Neural cell (in vitro differentiated cells): ENCODE measurements around the gene NCKAP1. TPM values are rescaled to one million over a fixed set of nuclear protein-coding genes. Genes with fewer than 3 reads are reported as not detected.

ENCODE experiments used
- H2AFZ ChIP-seq: fragments of 200-600, 300-800 bp; sonication (generic), shearing (Covaris generic); 2 replicates; pipeline ENCODE4 v1.6.0; 2014; ENCODE audit warnings: low read depth, mild to moderate bottlenecking, antibody characterized with exemption, low read length, moderate library complexity
- H3F3A ChIP-seq: fragments of 200-600 bp; shearing (Covaris generic); 2 replicates; pipeline ENCODE4 v1.6.1; 2016; ENCODE audit warnings: mild to moderate bottlenecking, moderate library complexity, mixed read lengths, antibody characterized with exemption, low read length; ENCODE audit not compliant: insufficient read depth, poor library complexity, severe bottlenecking
- H3K27ac ChIP-seq: fragments of 200-600, 300-800 bp; sonication (generic), shearing (Covaris generic); 2 replicates; pipeline ENCODE4 v1.5.1; 2014; ENCODE audit warnings: mild to moderate bottlenecking, low read length, moderate library complexity
- H3K27me3 ChIP-seq: fragments of 300-800, 200-600 bp; sonication (generic), shearing (Covaris generic); 2 replicates; pipeline ENCODE4 v1.6.0; 2014; ENCODE audit warnings: mild to moderate bottlenecking, low read depth, low read length, moderate library complexity; ENCODE audit not compliant: insufficient read depth
- H3K36me3 ChIP-seq: fragments of 300-800, 200-600 bp; sonication (generic), shearing (Covaris generic); 2 replicates; pipeline ENCODE4 v1.5.1; 2014; ENCODE audit warnings: mild to moderate bottlenecking, antibody characterized with exemption, low read length, moderate library complexity; ENCODE audit not compliant: insufficient read depth
- H3K4me2 ChIP-seq: fragments of 300-800, 200-600 bp; sonication (generic), shearing (Covaris generic); 2 replicates; pipeline ENCODE4 v1.6.0; 2014; ENCODE audit warnings: mild to moderate bottlenecking, low read length
- H3K4me3 ChIP-seq: fragments of 300-800, 200-600 bp; sonication (generic), shearing (Covaris generic); 2 replicates; pipeline ENCODE4 v1.5.1; 2014; ENCODE audit warnings: mild to moderate bottlenecking, low read length, moderate library complexity
- H3K79me2 ChIP-seq: fragments of 200-600 bp; shearing (Covaris generic); replicated peaks from 2 replicates; pipeline ENCODE4 v1.6.0; 2014; ENCODE audit warnings: mild to moderate bottlenecking, low read length, moderate library complexity; ENCODE audit not compliant: insufficient read depth
- H3K9ac ChIP-seq: fragments of 300-800, 200-600 bp; sonication (generic), shearing (Covaris generic); 2 replicates; pipeline ENCODE4 v1.6.1; 2016; ENCODE audit warnings: mild to moderate bottlenecking, low read length, mixed read lengths
- H3K9me2 ChIP-seq: fragments of 200-600 bp; shearing (Covaris generic); 2 replicates; pipeline ENCODE4 v1.6.1; 2016; ENCODE audit warnings: mild to moderate bottlenecking, low read length, mixed read lengths; ENCODE audit not compliant: insufficient read depth
- H3K9me3 ChIP-seq: fragments of 200-600, 300-800 bp; sonication (generic), shearing (Covaris generic); 2 replicates; pipeline ENCODE4 v1.6.1; 2016; ENCODE audit warnings: mild to moderate bottlenecking, mixed run types, low read length, moderate library complexity, mixed read lengths
- H4K20me1 ChIP-seq: fragments of 200-600 bp; shearing (Covaris generic); 2 replicates; pipeline ENCODE4 v1.6.1; 2016; ENCODE audit warnings: mild to moderate bottlenecking, mixed run types; ENCODE audit not compliant: insufficient read depth
- CTCF ChIP-seq: fragments of 450-650 bp; IDR thresholded peaks from 2 replicates; pipeline ENCODE4 v1.5.1; 2014; ENCODE audit warnings: antibody characterized with exemption, mild to moderate bottlenecking, moderate library complexity; ENCODE audit not compliant: poor library complexity, severe bottlenecking
- EP300 ChIP-seq: fragments of 450-650 bp; conservative IDR thresholded peaks from 2 replicates; pipeline ENCODE4 v1.6.1; 2014; ENCODE audit warnings: antibody characterized with exemption, mild to moderate bottlenecking, moderate library complexity; ENCODE audit not compliant: poor library complexity, severe bottlenecking
- EZH2 ChIP-seq: fragments of 200-600, 300-800 bp; shearing (Covaris generic), sonication (generic); IDR thresholded peaks from 2 replicates; pipeline ENCODE4 v1.6.1; 2014; ENCODE audit warnings: antibody characterized with exemption, low read length, borderline replicate concordance, mild to moderate bottlenecking; ENCODE audit not compliant: insufficient read depth, poor library complexity, severe bottlenecking
- MXI1 ChIP-seq: fragments of 450-650 bp; conservative IDR thresholded peaks from 2 replicates; pipeline ENCODE4 v1.6.1; 2014; ENCODE audit warnings: antibody characterized with exemption, mild to moderate bottlenecking; ENCODE audit not compliant: poor library complexity, severe bottlenecking
- POLR2AphosphoS5 ChIP-seq: IDR thresholded peaks from 2 replicates; pipeline ENCODE4 v1.6.1; 2012
- RAD21 ChIP-seq: fragments of 450-650 bp; conservative IDR thresholded peaks from 2 replicates; pipeline ENCODE4 v1.6.1; 2014; ENCODE audit warnings: antibody characterized with exemption, mild to moderate bottlenecking, moderate library complexity
- REST ChIP-seq: IDR thresholded peaks from 2 replicates; pipeline ENCODE4 v1.6.1; 2012; ENCODE audit warnings: borderline replicate concordance
- SMC3 ChIP-seq: fragments of 450-650 bp; conservative IDR thresholded peaks from 2 replicates; pipeline ENCODE4 v1.6.1; 2014; ENCODE audit warnings: antibody characterized with exemption, mild to moderate bottlenecking, moderate library complexity; ENCODE audit not compliant: poor library complexity
- TAF1 ChIP-seq: IDR thresholded peaks from 2 replicates; pipeline ENCODE4 v1.6.1; 2012; ENCODE audit warnings: low read depth
- polyA plus RNA-seq: library from polyadenylated mRNA; depleted of rRNA; stranded (reverse); fragments of >200 nt; gene quantifications from 2 replicates; pipeline ENCODE4 v1.2.3, GENCODE V29; 2014

The NCKAP1 gene
- polyA plus RNA-seq, 1 donor from 2014 or later, result 124 TPM

GRCh38 chr2:182949052-182949451, 89.2 kb downstream of the NCKAP1 start:
- Histone ChIP-seq H3K27ac (no peak overlapping the region), H3K36me3 (no peaks in the 10 kb centered on the region), H3K4me2 (no peak overlapping the region), H3K9me2 (no peaks in the 10 kb centered on the region), H3F3A (peaks cover 3% of the 10 kb centered on the region), H3K9ac (no peak overlapping the region), H4K20me1 (no peaks in the 10 kb centered on the region), H3K4me3 (no peak overlapping the region), H2AFZ (no peak overlapping the region), H3K79me2 (no peaks in the 10 kb centered on the region), H3K9me3 (no peaks in the 10 kb centered on the region), H3K27me3 (no peaks in the 10 kb centered on the region)
- no peak for TF ChIP-seq POLR2AphosphoS5
- TF ChIP-seq MXI1, result no peak
- TF ChIP-seq REST, result no peak
- TF ChIP-seq SMC3, result no peak
- no peak for TF ChIP-seq RAD21
- TF ChIP-seq TAF1, result no peak
- TF ChIP-seq CTCF, result no peak
- no peak for TF ChIP-seq EP300
- no peak for TF ChIP-seq EZH2

- Histone ChIP-seq H3K9me2 (no peaks in the 10 kb centered on the region), H3K27ac (no peak overlapping the region), H2AFZ (no peak overlapping the region), H3K4me2 (no peak overlapping the region), H3K27me3 (no peaks in the 10 kb centered on the region), H3K79me2 (no peaks in the 10 kb centered on the region), H4K20me1 (no peaks in the 10 kb centered on the region), H3K4me3 (no peak overlapping the region), H3K9ac (no peak overlapping the region), H3F3A (peaks cover 3% of the 10 kb centered on the region), H3K36me3 (no peaks in the 10 kb centered on the region), H3K9me3 (no peaks in the 10 kb centered on the region)
- no peak for TF ChIP-seq RAD21
- no peak for TF ChIP-seq MXI1
- TF ChIP-seq POLR2AphosphoS5, result no peak
- TF ChIP-seq CTCF, result no peak
- no peak for TF ChIP-seq TAF1
- no peak for TF ChIP-seq REST
- no peak for TF ChIP-seq EZH2
- TF ChIP-seq SMC3, result no peak
These were observed 91.3 kb downstream of the NCKAP1 start for GRCh38 chr2:182946958-182947369.
